Measurements from ENCODE around the gene PTGES2.
"Not testable (repeated sequence)": the region's sequence is repeated elsewhere in the genome, so short reads cannot be mapped to it uniquely, and the experiment has no call there.

Gene PTGES2

GRCh38 chr9:128136816-128137793 lies 9.6 kb upstream of the PTGES2 start:
- DNase-seq, result no peak

GRCh38 chr9:128135561-128135960 lies 8.0 kb upstream of the PTGES2 start:
- not testable (repeated sequence) for DNase-seq

GRCh38 chr9:128132139-128132538 lies 4.6 kb upstream of the PTGES2 start:
- peak; percentile 68 for DNase-seq

GRCh38 chr9:128131346-128131745 lies 3.8 kb upstream of the PTGES2 start:
- DNase-seq, result not testable (repeated sequence)

GRCh38 chr9:128130651-128131050 lies 3.1 kb upstream of the PTGES2 start:
- not testable (repeated sequence) for DNase-seq

GRCh38 chr9:128129976-128130590 lies 2.6 kb upstream of the PTGES2 start:
- not testable (repeated sequence) for DNase-seq

- DNase-seq, result no peak
These were observed 1.5 kb upstream of the PTGES2 start for GRCh38 chr9:128128836-128129590.

- DNase-seq, result peak; percentile 75
These were observed 684 bp upstream of the PTGES2 start for GRCh38 chr9:128127990-128128835.

GRCh38 chr9:128125580-128126354 lies 1.8 kb downstream of the PTGES2 start:
- DNase-seq, result no peak

- no peak for DNase-seq
These were observed 2.5 kb downstream of the PTGES2 start for GRCh38 chr9:128124873-128125579.

GRCh38 chr9:128124451-128124850 lies 3.1 kb downstream of the PTGES2 start:
- no peak for DNase-seq

- DNase-seq, result no peak
These were observed 4.0 kb downstream of the PTGES2 start for GRCh38 chr9:128123451-128124080.

GRCh38 chr9:128122809-128123175 lies 4.7 kb downstream of the PTGES2 start:
- DNase-seq, result no peak

- DNase-seq, result no peak
These were observed 5.4 kb downstream of the PTGES2 start for GRCh38 chr9:128121924-128122808.

- no peak for DNase-seq
These were observed 6.1 kb downstream of the PTGES2 start for GRCh38 chr9:128121466-128121810.

- no peak for DNase-seq
These were observed 6.6 kb downstream of the PTGES2 start for GRCh38 chr9:128120741-128121465.

GRCh38 chr9:128120061-128120740 lies 7.3 kb downstream of the PTGES2 start:
- DNase-seq, result no peak
